Left lung (tissue), 10 donors: ENCODE measurements around the gene CEP44. TPM values are rescaled to one million over a fixed set of nuclear protein-coding genes. Genes with fewer than 3 reads are reported as not detected.
A peak's percentile ranks its signal among the peaks of the same experiment; 100 is the strongest.

Experiments used
- ATAC-seq: fragments of 200-7000 bp; cut with Tn5 transposase; one replicate; pipeline ENCODE4 v1.9.1; 2020; ENCODE audit warnings: moderate library complexity
- DNase-seq, 4 donors: peaks; one replicate each; pipeline ENCODE4 v3.0.0-alpha.2; 2013 to 2020
- H3K27ac ChIP-seq, 2 donors: fragments of 200-600 bp; sonication (generic) in 1 of 2; one replicate each; pipeline versions ENCODE4 v1.5.0 to v1.8.0; 2020 to 2021
- H3K27me3 ChIP-seq, 2 donors: fragments of 200-600 bp; sonication (generic) in 1 of 2; one replicate each; pipeline versions ENCODE4 v1.5.0 to v1.8.0; 2020 to 2021
- H3K36me3 ChIP-seq, 2 donors: fragments of 200-600 bp; sonication (generic) in 1 of 2; one replicate each; pipeline versions ENCODE4 v1.5.0 to v1.8.0; 2020 to 2021
- H3K4me1 ChIP-seq, 2 donors: fragments of 200-600 bp; one replicate each; pipeline ENCODE4 v1.8.0; 2021
- H3K4me3 ChIP-seq, 2 donors: fragments of 200-600 bp; sonication (generic) in 1 of 2; one replicate each; pipeline versions ENCODE4 v1.5.0 to v1.8.0; 2020 to 2021; ENCODE audit warnings: mild to moderate bottlenecking in 1 of 2
- H3K9me3 ChIP-seq, 2 donors: fragments of 200-600 bp; sonication (generic) in 1 of 2; one replicate each; pipeline versions ENCODE4 v1.5.0 to v1.8.0; 2020 to 2021
- intact Hi-C, 2 donors: fragments of 100-400 bp; cut with DNase I; formaldehyde crosslinking; loops; one replicate each; pipeline versions ENCODE4 v1.11.2 to v1.14.2; 2022
- polyA plus RNA-seq, 6 donors: library from polyadenylated mRNA; unstranded; fragments of 120-200 nt; gene quantifications; one replicate each; pipeline ENCODE4 v1.2.1, GENCODE V29; 2013; ENCODE audit not compliant: insufficient read length in 6 of 6
- total RNA-seq, 2 donors: library from RNA; stranded (reverse); fragmentation: NEBNext Ultra II Directional; extraction: Animal tissue kit (Norgen Biotek cat#: 25700); gene quantifications; one replicate each; pipeline ENCODE4 v1.2.1, GENCODE V29; 2021
- TF ChIP-seq, protein P1 (sequence below), 2 donors: fragments of 200-600 bp; sonication (generic) in 1 of 2; IDR thresholded peaks; one replicate each; pipeline versions ENCODE4 v1.5.0 to v1.8.0; 2021; ENCODE audit warnings: antibody characterized with exemption in 2 of 2
- donor health status: DM: no; HTN: yes; CAD: no.
- donor health status: DM: no; HTN: no; CAD: no.

CEP44 gene
- total and polyA plus RNA-seq, 8 donors = 11.9 to 33.8 (median 27.9) TPM

DNA sequence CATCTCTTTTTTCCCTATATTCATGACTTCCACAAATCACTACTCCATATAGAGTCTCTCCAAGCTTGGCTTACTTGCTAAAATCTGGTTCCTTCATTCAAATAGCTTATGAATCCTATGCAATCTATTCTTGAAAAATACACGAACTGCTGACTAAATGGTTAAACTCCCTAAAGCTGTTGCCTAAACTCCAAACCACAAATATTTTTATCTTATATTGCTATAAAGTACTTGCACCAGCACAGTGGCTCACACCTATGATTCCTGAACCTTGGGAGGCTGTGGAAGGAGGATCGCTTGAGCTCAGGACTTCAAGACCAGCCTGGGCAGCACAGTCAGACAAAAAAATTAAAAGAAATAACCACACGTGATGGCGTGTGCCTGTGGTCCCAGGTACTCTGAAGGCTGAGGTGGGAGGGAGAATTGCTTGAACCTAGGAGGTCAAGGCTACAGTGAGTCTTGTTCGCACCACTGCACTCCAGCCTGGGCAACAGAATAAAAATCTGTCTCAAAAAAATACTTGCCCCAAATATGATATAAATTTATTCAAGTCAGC, 2.5 kb upstream of the CEP44 start:
- intact Hi-C loops = no loop called here
- ATAC-seq = no peak
- no peak overlapping the region for H3K27ac ChIP-seq
- H3K4me3 ChIP-seq = no peak overlapping the region
- no peaks in the 10 kb centered on the region for H3K36me3 ChIP-seq
- no peaks in the 10 kb centered on the region for H3K9me3 ChIP-seq
- no peak for DNase-seq
- H3K4me1 ChIP-seq = peaks cover 5 to 60% of the 10 kb centered on the region in 2 donors
- no peaks in the 10 kb centered on the region for H3K27me3 ChIP-seq
- TF ChIP-seq, protein P1, sequence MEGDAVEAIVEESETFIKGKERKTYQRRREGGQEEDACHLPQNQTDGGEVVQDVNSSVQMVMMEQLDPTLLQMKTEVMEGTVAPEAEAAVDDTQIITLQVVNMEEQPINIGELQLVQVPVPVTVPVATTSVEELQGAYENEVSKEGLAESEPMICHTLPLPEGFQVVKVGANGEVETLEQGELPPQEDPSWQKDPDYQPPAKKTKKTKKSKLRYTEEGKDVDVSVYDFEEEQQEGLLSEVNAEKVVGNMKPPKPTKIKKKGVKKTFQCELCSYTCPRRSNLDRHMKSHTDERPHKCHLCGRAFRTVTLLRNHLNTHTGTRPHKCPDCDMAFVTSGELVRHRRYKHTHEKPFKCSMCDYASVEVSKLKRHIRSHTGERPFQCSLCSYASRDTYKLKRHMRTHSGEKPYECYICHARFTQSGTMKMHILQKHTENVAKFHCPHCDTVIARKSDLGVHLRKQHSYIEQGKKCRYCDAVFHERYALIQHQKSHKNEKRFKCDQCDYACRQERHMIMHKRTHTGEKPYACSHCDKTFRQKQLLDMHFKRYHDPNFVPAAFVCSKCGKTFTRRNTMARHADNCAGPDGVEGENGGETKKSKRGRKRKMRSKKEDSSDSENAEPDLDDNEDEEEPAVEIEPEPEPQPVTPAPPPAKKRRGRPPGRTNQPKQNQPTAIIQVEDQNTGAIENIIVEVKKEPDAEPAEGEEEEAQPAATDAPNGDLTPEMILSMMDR (IDR thresholded peaks at IDR 0.05) = no peak

DNA sequence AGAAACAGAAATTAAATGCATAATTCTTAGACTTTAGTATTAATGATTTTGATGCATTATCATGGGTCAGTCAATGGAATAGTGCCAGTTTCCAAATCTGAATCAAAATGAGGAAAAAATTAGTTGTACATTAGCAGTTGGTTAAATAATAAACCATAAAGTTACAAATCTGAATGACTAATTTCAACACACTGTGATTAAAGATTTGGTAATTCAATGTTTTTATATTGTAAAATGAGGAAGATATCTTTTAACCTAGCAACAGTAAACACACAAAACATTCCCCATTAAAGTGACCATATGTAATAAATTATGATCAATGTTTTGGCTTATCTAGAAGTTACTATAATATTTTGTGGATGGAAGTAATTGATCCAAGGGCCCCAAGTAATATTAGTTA, 1.8 kb upstream of the CEP44 start:
- Histone ChIP-seq H3K4me1 (peaks cover 5 to 60% of the 10 kb centered on the region in 2 donors), H3K36me3 (no peaks in the 10 kb centered on the region), H3K9me3 (no peaks in the 10 kb centered on the region), H3K4me3 (no peak overlapping the region), H3K27ac (no peak overlapping the region), H3K27me3 (no peaks in the 10 kb centered on the region)
- DNase-seq (no peak), ATAC-seq (no peak)
- TF ChIP-seq, protein P1 (IDR thresholded peaks at IDR 0.05) = no peak
- intact Hi-C loops = no loop called here

DNA sequence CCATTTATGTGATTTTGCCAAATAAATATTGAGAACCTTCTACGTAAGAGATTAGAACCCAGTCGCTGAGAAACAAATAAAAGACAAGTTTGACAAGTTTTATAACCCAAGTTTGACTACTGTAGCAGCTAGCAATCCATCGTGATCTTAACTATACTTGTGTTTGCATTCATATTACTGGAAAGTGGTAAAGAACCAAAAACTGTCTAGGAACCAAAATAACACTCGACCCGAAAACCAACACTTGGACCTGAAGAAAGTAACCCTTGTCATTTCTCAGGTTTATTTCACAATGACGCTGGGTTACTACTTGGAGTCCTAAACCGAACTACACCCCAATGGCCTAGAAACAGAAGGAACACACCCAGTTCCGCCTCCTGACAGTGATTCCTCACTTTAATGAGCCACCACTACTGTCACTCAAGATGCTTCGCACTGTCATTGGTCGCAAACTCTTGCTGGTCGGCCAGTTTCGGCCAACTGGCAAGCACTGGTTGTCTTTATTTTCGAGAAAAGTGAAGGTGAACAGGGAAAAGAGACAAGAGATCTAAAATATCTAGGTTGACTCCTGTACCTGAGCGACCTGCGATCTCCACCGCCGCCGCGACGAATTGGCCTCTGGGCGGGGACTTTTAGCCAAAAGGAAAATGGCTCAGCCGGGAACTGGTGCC, 740 bp upstream of the CEP44 start:
- H3K4me3 ChIP-seq = peak overlapping the region; percentile 77 to 93
- DNase-seq = peak; percentile 80 to 91 (median 86)
- H3K9me3 ChIP-seq = no peaks in the 10 kb centered on the region
- TF ChIP-seq, protein P1 (IDR thresholded peaks at IDR 0.05) = no peak
- ATAC-seq = peak; percentile 98
- H3K27me3 ChIP-seq = no peaks in the 10 kb centered on the region
- intact Hi-C loops = no loop called here
- peaks cover 5 to 57% of the 10 kb centered on the region in 2 donors for H3K4me1 ChIP-seq
- peak overlapping the region; percentile 98 for H3K27ac ChIP-seq
- H3K36me3 ChIP-seq = no peaks in the 10 kb centered on the region

DNA sequence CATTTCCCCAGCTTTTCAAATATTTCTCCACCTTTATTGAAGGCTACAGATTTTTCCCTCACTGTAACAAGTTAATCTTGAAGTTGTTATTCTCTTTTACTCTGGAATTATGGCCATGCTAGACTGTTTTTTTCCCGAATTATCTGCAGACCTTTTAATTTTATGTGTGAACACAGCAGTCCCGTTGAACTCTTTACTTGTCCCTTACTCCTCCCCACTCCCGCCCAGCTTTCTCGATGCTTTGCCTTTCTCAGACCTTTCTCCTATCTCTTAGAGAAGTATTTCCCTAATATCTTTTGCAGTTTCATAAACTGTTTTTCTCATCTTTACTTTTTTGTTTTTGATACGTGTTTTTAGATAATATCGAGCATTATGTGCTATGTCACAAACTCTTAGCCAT, 776 bp downstream of the CEP44 start:
- ATAC-seq = no peak
- H3K36me3 ChIP-seq = no peaks in the 10 kb centered on the region
- peaks cover 5 to 50% of the 10 kb centered on the region in 2 donors for H3K4me1 ChIP-seq
- DNase-seq = peak in 1 of 4 donors; percentile 10
- no peaks in the 10 kb centered on the region for H3K27me3 ChIP-seq
- no peaks in the 10 kb centered on the region for H3K9me3 ChIP-seq
- intact Hi-C loops = no loop called here
- peak overlapping the region; percentile 77 to 93 for H3K4me3 ChIP-seq
- TF ChIP-seq, protein P1 (IDR thresholded peaks at IDR 0.05) = no peak
- peak overlapping the region; percentile 98 for H3K27ac ChIP-seq

DNA sequence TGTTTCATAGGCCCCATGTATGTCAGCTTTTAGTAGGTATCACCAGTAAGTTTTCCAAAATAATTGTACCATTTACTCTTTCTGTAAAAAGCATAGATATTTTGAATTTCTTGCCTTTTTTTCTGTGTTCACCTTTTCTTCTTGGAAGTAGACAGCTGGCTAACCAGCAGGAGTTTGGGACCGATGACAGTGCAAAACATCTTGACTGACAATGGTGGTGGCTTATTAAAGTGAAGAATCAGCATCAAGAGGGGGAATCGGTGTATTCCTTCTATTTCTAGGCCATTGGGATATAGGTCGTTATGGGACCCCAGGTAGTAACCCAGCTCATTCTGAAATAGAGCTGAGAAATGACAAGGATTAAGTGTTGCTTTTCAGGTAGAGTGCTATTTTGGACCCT, 3.2 kb downstream of the CEP44 start:
- ATAC-seq (no peak), DNase-seq (no peak)
- H3K4me3 ChIP-seq = no peak overlapping the region
- intact Hi-C loops = no loop called here
- H3K9me3 ChIP-seq = peaks cover 0 to 6% of the 10 kb centered on the region in 2 donors
- H3K27ac ChIP-seq = no peak overlapping the region
- H3K4me1 ChIP-seq = peaks cover 5 to 27% of the 10 kb centered on the region in 2 donors
- H3K27me3 ChIP-seq = no peaks in the 10 kb centered on the region
- H3K36me3 ChIP-seq = peaks cover 0 to 2% of the 10 kb centered on the region in 2 donors
- TF ChIP-seq, protein P1 (IDR thresholded peaks at IDR 0.05) = no peak
